Amygdala (tissue), 56 donors: ENCODE measurements around the gene CEP164.

ENCODE experiments used
- DNase-seq, 56 donors: peaks; one replicate each; lab custom pipeline; 2025; lab: John Stamatoyannopoulos, UW

The CEP164 gene

DNA sequence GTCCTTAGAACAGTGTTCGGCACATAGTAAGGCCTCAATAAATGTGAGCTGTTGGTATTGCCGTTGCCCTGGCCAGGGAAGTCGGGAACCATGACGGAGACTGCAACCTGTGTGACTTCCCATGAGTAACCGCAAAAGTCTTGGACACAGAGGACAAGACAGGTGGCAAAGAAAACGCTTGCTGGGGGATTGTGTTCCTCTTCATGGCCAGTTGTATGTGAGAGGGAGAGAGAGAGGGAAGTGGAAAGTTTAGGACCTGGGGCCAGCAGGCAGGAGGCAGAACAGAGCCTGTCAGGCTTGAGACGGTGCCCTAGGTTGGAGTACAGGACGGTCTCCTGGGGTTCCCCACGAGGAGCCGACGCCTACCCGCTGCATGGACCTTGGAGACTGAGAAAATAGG is 90.2 kb downstream of the CEP164 start:
- DNase-seq: no peak

DNA sequence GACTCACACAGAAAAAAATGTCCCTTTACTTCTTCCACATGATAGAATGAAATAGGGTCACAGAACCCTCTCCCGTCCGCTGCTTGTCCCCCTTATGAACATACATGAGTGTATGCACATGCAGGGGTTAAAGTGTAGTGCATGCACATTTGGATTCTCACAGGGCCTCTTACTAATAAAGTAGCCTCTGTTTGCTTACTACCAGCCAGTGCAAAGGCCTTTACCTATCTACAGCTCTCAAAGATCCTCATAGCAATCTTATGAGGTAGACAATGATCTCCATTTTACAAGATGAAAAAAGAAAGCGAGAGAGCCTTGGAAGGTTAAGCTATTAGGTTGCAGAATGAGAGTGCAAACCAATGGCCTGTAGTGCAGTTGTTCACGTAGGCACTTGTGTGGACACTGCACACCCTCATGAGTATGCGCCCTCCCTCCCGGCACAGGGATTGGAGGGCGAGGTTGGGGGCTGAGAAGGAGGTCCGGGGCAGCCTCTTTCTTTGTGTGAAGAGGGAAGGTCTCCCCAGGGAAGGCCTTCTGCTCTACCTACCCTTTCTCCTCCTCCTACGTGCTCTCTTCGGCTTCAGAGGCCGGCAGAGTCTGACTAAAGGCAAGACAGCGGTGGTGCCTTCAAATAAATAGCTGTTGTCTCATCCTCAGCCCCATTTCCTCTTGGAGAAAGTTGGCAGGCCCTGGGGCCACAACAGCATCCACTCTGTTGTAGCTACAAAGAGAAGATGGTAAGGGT is 91.3 kb downstream of the CEP164 start:
- DNase-seq: no peak

DNA sequence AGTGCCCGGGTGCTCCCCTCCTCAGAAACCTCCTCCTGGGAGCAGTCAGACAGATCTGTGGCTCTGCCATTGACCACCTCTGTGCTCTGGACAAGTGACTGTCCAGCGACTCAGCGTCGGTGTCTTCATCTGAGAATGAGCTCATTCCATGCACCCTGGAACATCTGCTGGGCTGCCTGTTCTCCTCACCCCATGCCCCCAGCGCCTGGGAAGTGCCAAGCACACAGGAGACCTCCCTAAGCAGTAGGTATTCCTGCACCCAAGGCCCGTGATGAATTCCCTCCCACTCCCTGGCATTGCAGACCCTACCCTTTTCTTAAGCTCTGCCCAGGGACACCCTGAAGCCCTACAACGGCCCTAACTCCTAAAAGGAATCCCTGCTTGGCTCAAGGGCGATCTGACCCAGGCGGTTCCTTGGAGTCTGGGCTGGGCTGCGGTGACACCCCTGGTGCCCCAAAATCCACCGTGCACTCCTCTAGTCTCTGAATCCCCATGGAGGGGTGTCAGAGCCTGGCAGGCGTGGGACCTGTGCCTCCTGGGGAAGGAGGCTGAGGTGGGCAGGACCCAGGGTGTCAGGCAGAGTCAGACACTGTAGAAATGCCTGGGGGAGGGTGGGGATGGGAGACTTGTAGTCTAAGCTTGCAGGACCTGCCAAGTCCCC is 92.0 kb downstream of the CEP164 start:
- no peak for DNase-seq

DNA sequence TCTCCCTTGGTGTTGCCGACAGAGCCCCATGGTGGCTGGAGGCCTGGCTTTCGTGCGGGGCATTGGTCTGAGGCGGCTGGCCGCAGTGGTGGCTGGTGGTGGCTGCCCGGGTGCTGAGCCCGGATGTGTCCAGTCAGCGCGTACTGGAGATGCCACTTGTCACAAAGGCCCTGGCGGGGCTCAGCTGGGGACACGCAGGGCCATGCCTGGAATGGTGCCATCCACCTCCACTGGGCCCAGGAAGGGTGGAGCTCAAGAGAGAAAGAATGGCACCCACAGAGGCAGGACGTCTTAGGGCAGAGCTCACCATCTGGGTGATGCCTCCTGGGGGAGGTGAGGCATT is 92.5 kb downstream of the CEP164 start:
- no peak for DNase-seq

DNA sequence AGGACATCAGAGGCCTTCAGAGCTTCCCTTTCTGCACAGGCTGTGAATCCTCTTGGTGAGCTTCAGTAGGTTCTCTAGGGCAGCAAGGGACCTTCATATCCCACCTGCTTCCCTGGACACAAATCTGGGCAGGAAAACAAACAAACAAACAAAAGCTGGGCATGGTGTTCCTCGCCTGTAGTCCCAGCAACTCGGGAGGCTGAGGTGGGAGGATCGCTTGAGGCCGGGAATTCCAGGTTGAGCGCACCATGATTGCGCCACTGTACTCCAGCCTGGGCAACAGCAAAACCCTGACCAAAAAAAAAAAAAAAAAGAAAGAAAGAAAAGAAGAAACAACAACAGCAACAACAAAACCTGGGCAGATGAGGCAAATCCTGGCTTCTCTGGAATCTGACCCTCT is 92.9 kb downstream of the CEP164 start:
- DNase-seq: no peak

DNA sequence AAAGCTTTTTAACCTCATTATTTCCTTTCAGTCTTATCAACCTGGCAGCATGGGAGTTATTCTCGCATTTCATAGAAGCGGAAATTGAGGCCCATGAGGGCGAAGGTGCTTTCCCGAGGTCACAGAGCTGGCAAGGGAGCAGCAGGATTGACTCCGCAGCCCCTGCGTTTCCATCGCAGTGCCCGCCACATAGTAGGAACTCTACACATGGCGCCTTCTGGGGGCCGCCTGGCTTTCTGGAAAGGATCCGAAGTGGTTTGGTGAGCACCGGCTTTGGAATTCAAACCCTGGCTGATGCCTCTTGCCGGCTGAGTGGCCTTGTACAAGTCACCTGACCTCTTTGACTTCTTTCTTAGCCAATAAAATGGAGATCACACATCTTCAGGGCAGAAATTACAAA is 93.4 kb downstream of the CEP164 start:
- no peak for DNase-seq

DNA sequence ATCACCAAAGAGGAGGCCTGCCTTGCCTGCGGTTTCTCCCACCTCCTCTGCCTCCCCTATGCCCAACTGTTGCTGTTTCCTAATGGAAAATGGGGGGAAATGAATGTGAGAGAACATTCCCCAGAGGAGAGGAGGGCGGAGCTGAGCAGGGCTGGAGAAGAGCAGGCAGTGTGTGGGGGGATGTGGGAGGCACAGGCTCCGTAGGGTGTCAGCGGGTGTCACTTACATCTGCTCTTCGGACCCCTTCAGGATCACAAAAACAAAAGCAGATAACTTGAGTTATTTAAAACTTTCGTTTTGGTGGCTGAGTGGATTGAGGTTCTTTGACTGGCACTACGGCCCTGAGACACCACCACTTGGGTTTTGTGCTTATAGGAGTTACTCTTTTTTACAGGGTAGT is 93.8 kb downstream of the CEP164 start:
- no peak for DNase-seq

DNA sequence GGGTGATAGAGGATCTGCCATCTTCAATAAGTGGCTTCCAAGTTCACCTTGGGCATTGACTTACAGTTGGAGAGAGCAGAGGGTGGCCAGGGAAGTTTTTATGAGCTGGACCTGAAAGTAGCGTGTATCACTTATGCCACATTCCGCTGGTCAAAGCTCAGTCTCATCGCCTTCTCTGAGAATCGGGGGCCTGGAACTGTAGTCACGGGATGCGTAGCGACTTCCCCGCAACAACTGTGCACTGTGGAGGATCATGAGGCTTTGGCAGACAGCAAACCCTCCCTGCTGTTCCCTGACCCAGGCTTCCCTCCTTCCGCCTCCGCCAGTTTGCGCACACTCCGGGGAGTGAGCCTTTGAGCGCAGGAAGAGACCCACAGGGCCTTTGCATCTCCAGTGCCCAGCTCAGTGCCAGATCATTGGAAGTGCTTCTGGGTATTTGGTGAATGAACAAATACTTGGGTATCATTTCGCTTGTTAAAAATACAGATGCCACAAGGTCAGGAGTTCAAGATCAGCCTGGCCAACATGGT is 95.5 kb downstream of the CEP164 start:
- DNase-seq: no peak

DNA sequence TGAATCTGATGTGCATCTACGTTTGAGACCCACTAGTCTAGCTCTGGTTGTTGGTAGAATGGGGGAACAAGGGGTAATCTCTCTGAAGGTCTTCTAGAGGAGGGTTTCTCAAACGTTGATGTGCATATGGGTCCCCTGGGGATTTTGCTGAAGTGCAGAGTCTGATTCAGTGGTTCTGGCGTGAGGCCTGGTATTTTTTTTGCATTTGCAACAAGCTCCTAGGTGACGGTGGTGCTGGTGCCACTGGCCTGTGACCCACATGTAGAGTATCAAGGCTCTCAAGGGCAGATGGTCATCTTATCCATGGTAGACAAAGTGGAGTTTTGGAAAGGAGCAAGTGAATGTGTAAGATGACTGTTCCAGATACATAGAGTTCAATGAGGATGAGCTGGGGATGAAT is 97.1 kb downstream of the CEP164 start:
- DNase-seq: no peak

DNA sequence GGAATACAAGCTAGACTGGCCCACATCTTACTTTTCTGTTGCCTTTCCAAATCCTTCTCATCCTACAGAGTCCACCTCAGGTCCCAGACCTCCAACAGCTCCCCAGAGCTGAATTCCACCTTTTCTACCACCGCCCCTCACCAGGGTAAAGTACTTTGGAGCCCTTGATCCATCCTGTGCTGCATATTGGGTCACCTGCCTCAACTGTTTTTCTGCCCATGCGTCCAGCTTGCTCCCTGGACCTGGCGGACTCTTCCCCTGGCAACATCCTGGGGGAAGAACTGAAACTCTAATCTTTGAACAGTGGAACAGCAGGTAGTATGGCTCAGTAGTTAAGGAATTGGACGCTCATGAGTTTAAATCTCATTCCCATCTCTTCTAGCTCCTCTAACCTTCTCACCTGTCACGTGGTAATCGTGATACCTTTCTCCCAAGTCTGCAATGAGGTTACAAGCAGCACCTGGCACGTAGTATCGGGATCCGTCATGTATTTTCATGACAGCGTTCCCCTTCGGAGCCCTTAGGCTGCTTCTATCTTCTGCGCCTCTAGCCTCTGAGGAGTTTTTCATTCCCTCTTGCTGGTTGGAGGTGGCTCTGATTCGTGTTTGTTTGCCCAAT is 98.1 kb downstream of the CEP164 start:
- no peak for DNase-seq

DNA sequence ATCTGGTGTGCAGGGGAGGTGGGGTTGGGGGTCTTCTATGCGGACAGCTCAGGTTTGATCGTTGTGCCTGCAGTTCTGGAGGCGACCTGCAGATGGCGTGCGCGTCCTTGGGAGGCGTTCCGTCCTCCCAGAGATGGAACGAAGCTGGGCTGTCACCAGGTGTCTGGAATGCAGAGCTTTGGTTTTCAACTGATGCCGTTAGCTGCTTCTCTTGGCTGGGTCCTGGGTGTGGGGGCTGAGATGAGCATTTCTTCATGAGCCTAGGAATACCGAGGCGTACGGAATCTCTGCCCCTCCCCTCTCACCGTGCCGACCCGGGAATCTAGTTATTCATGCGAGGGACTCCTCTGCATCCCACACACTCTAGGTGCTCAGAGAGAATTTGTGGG is 98.6 kb downstream of the CEP164 start:
- peak in 52 of 56 donors; percentile 25 to 83 (median 52) for DNase-seq

DNA sequence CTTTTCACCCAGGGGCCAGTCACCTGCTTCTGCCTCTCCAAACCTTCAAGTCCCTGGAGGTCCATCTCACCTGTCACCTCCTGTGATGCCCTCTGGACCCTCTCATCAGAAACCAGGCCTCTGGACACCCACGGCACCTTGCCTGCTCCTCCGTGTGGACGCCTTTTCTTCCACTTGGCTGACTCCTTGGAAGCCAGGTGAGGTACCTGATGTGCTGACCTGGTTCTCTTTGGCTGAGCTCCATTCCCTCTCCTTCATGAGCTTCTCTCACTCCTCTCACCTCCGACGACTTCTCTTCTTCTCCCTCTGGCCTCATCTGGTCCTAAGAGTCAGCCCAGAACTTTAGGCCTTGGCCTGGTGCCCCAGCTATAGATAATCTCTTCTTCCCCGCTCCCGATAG is 99.3 kb downstream of the CEP164 start:
- DNase-seq: no peak

DNA sequence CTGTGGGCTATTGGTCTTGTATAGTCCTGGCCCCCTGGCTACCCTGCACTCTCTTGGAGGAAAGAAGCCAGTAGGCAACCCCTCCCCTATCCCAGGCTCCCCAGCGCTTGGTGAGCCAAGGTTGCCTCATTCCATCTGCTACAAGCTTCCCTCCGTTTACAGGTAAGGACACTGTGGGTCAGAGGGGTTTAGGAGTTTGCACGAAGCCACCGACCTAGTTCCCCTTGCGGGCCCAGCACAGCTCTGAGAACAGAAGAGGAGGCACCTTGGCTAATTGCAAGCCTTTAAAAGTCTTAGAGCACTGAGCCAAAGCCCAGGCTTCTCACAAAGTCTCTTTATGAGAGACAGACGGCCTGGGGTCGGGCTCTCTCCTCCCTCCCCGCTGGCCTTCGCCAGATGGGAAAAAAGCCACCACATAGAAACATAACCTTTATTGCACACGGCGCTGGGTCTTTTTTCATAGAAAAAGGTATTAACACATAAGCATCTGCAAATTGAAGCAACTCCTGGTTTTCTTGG is 99.8 kb downstream of the CEP164 start:
- DNase-seq: peak in 3 of 56 donors; percentile 12 to 31 (median 17)

DNA sequence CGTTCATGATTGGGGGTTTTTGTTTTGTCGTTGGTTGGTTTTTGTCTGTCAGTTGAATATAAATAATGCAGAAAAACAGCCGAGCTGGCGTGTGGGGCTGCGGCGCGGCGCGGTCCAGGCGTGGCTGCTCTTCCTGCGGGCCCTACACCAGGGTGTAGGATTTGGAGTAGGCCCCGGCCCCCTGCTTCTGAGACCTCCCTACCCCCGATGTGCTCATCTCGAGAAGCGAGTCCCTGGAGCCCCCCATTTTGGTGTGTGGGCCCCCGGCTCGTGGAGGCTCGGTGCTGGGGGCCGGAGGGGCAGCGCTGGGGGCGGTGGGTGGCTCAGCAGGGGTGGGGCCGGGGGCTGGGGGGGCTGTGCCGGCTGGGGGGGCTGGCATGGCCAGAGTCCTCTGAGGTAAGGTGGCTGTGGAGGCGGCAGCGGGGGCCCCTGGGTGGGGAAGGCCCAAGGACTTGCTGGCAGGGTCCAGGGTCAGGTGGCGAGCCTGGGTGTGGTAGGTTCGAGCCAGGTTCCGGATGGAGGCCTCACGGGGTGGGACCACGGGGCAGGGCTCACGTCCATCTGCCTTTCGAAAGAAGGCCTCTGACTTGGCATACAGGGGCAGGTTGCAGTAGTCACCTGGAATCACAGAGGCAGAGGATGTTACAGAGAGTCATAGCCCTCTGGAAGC is 100.7 kb downstream of the CEP164 start:
- no peak for DNase-seq

DNA sequence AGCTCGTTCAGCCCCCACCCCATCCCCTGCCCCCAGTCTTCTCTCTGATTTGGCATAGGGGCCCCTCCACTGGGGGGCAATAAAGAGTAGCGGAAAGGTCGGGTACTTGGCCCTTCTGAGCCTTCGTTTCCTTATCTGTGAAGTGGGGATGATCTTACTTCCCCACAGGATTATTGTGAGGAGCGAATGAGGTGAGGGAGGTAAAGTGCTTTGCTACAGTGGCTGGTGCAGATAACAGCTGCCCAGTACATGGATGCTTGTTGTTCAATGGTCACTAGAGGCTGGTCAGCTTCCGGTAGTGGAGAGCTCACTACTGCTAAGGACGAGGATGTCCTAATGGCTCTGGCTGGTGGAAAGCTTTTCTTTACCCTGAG is 101.2 kb downstream of the CEP164 start:
- no peak for DNase-seq

DNA sequence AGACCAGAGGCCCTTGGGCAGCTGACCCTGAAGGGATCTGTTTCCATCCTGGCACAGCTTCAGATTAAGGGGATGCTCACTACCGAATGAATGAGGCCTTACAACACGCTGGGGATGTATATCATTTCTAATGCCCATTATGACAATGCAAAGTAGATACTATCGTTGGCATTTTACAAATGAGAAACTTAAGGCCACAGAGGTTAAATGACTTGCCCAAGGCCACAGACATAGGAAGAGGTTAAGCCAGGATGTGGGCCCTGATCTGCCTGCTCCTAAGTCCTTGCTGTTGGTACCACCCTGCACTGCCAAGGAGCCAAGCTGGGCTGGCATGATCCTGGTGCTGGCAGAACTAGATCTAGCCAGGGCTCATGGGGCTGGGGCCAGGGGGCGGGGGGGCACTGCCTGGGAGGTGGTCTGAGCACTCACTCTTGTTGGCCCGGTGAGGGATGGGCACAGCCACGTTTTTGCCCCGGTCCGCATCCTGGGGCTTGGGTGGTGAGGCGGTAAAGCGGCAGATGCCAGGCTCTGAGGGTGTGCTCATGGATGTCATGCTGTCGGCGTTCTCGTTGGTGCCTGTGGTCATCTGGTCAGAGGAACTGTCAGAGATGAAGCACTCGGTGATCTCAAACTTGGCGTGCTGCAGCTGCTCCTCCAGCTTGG is 102.8 kb downstream of the CEP164 start:
- DNase-seq: no peak

DNA sequence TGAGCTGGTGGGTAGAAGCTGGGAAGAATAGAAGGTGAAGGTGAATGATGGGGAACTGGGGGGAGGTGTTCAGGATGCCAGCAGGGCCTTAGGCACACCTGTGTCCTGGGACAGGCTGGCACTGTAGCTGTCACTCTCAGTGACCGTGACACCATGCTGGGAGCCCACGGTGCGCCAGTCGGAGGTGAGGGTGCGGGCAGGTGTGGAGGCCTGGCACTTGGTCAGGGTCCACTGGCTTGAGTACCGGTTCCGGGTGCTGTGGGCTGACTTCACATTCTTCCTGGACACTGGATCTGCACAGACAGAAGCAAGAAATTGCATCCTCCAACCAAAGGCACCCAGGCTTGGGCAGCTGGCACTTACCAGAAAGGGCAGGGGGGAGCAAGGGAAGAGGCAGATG is 103.8 kb downstream of the CEP164 start:
- no peak for DNase-seq

DNA sequence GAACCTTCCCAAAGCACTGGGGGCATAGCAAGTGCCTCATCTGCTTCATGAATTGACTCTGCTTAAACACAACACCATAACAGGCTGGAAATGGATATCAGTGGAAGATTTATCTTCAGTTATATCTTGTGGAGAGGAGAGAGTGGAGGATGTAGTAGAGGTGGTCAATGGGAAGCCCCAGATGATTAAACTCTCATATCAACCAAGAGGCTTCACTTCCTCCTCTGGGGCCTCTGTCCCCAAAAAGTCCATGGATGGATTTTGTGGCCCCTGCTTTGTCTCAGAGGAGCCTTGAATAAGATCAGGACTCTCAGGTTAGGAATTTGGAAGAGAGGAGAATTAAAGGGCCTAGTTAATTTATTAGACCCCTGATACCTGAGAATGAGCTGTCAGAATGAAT is 106.1 kb downstream of the CEP164 start:
- no peak for DNase-seq

DNA sequence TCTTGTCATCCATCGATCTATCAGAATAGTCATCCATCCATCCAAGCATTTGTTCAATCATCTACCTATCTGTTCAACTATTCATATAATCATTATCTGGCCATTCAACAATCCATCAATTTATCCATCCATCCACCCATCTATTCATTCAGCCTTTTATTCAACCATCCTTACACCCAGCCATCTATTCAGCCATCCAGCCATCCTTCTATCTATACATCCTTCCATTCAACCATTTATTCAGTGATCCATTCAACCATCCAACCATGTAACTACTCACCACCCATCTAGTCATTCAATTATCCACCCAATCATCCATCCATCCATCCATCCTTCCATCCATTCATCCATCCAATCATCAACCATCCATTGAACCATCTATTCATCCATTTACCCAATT is 106.8 kb downstream of the CEP164 start:
- no peak for DNase-seq

DNA sequence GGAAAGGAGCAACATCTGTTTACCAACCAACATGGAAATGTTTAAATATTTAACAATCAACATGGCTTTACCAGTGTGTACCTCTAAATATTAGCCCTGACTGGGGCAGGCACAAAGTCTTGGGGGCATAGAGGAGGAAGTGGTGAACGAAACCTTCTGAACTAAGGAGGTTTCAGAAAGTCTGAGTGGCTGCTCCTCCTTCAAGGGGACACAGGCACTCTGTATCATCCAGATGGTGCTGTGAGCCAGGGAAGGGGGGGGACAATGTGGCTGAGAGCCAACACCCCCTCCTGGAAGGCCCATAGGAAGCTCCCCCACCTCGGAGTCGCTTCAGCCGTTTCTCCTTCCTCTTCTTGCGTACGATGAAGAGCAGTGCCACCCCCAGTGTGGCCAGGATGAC is 107.7 kb downstream of the CEP164 start:
- no peak for DNase-seq
